K562 (cell line): Measurements from ENCODE around the gene APOBEC3G. TPM values are rescaled to one million over a fixed set of nuclear protein-coding genes. Genes with fewer than 3 reads are reported as not detected.

Experiments
- ADNP ChIP-seq: fragments of 200-800 bp; sonication (Bioruptor generic); IDR thresholded peaks from 2 replicates; pipeline ENCODE4 v1.6.1; 2016; ENCODE audit warnings: missing genetic modification characterization, missing compliant biosample characterization
- CBFA2T2 ChIP-seq: fragments of 450-650 bp; conservative IDR thresholded peaks from 2 replicates; pipeline ENCODE4 v1.6.1; 2017; ENCODE audit warnings: mild to moderate bottlenecking
- CHD7 ChIP-seq: fragments of 200-600 bp; sonication (generic); IDR thresholded peaks from one replicate; pipeline ENCODE4 v1.6.1; 2012; ENCODE audit warnings: mild to moderate bottlenecking, low read depth, low read length, inconsistent platforms
- CREB3 ChIP-seq: fragments of 450-650 bp; conservative IDR thresholded peaks from 2 replicates; pipeline ENCODE4 v1.6.1; 2016; ENCODE audit warnings: missing genetic modification characterization, low read depth, mild to moderate bottlenecking, missing compliant biosample characterization, moderate library complexity
- E2F3 ChIP-seq: fragments of 250-450 bp; sonication (Bioruptor Pico); IDR thresholded peaks from 2 replicates; pipeline ENCODE4 v1.4.0; 2020; ENCODE audit warnings: mild to moderate bottlenecking
- FOXA1 ChIP-seq: fragments of 450-650 bp; IDR thresholded peaks from 2 replicates; pipeline ENCODE4 v1.6.1; 2016; ENCODE audit warnings: mild to moderate bottlenecking, borderline replicate concordance
- HCFC1 ChIP-seq: IDR thresholded peaks from 2 replicates; pipeline ENCODE4 v1.6.1; 2012; ENCODE audit warnings: low read depth, low read length, improper control_type of control experiment
- RBBP5 ChIP-seq: fragments of 200-600 bp; sonication (generic); IDR thresholded peaks from 2 replicates; pipeline ENCODE4 v1.6.1; 2012; ENCODE audit warnings: borderline replicate concordance, mild to moderate bottlenecking, low read length, control low read depth, inconsistent platforms; ENCODE audit not compliant: insufficient read depth, poor library complexity, severe bottlenecking
- TARDBP ChIP-seq: fragments of 450-650 bp; IDR thresholded peaks from 2 replicates; pipeline ENCODE4 v1.6.1; 2016
- ZNF780A ChIP-seq: fragments of 250-450 bp; sonication (Bioruptor Pico); IDR thresholded peaks from 2 replicates; pipeline ENCODE4 v1.5.0; 2021; ENCODE audit warnings: mild to moderate bottlenecking
- polyA plus RNA-seq, 8 experiments: library from polyadenylated mRNA; depleted of rRNA in 4 of 8; stranded (reverse) in 5 of 8; unstranded in 3 of 8; fragments of >200 nt; fragmentation: Nextera tagmentation in 2 of 8; fragmentation: Illumina TruSeq in 1 of 8; extraction: Ambion mirVana in 2 of 8; extraction: Trizol in 1 of 8; gene quantifications; 2 replicates each; pipeline versions ENCODE4 v1.2.1 to v1.2.3, GENCODE V29; 2011 to 2014; ENCODE audit warnings: inconsistent platforms in 1 of 8, missing spikeins in 1 of 8
- total RNA-seq, 7 experiments: library from RNA; depleted of rRNA in 6 of 7; stranded (reverse); fragments of >200 nt in 6 of 7; fragmentation: Illumina TruSeq in 2 of 7; extraction: Trizol in 2 of 7; gene quantifications; 2 replicates each; pipeline versions ENCODE4 v1.2.1 to v1.2.3, GENCODE V29; 2011 to 2021; ENCODE audit warnings: low replicate concordance in 1 of 7
- TF ChIP-seq, protein P1 (sequence below): fragments of 450-650 bp; IDR thresholded peaks from 2 replicates; pipeline ENCODE4 v1.6.1; 2018; ENCODE audit warnings: mild to moderate bottlenecking, low read depth; ENCODE audit not compliant: partially characterized antibody
- TF ChIP-seq, protein P2 (sequence below): fragments of 250-450 bp; sonication (Bioruptor Pico); IDR thresholded peaks from 2 replicates; pipeline ENCODE4 v1.4.0; 2020; ENCODE audit warnings: mild to moderate bottlenecking, moderate library complexity, borderline replicate concordance

APOBEC3G gene
- total and polyA plus RNA-seq, 9 of the 15 experiments (the other 6 are each of a cell fraction or from before 2014, with no cell fraction given) = 5.2 to 20.8 (median 11.4) TPM

- no peak for TF ChIP-seq ADNP (tag)
- TF ChIP-seq, protein P1, sequence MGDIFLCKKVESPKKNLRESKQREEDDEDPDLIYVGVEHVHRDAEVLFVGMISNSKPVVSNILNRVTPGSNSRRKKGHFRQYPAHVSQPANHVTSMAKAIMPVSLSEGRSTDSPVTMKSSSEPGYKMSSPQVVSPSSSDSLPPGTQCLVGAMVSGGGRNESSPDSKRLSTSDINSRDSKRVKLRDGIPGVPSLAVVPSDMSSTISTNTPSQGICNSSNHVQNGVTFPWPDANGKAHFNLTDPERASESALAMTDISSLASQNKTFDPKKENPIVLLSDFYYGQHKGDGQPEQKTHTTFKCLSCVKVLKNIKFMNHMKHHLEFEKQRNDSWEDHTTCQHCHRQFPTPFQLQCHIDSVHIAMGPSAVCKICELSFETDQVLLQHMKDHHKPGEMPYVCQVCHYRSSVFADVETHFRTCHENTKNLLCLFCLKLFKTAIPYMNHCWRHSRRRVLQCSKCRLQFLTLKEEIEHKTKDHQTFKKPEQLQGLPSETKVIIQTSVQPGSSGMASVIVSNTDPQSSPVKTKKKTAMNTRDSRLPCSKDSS = no peak
- TF ChIP-seq E2F3 (CRISPR knock-in tag) = 0 out of 2 replicates have a peak, but pooled peaks have one; percentile 44
- no peak for TF ChIP-seq CHD7
- TF ChIP-seq HCFC1 = no peak
- TF ChIP-seq FOXA1 = no peak
- TF ChIP-seq CBFA2T2 = no peak
- TF ChIP-seq TARDBP = no peak
- TF ChIP-seq ZNF780A = no peak
- TF ChIP-seq CREB3 (tag) = peak; percentile 94
- TF ChIP-seq RBBP5 = no peak
- TF ChIP-seq, protein P2, sequence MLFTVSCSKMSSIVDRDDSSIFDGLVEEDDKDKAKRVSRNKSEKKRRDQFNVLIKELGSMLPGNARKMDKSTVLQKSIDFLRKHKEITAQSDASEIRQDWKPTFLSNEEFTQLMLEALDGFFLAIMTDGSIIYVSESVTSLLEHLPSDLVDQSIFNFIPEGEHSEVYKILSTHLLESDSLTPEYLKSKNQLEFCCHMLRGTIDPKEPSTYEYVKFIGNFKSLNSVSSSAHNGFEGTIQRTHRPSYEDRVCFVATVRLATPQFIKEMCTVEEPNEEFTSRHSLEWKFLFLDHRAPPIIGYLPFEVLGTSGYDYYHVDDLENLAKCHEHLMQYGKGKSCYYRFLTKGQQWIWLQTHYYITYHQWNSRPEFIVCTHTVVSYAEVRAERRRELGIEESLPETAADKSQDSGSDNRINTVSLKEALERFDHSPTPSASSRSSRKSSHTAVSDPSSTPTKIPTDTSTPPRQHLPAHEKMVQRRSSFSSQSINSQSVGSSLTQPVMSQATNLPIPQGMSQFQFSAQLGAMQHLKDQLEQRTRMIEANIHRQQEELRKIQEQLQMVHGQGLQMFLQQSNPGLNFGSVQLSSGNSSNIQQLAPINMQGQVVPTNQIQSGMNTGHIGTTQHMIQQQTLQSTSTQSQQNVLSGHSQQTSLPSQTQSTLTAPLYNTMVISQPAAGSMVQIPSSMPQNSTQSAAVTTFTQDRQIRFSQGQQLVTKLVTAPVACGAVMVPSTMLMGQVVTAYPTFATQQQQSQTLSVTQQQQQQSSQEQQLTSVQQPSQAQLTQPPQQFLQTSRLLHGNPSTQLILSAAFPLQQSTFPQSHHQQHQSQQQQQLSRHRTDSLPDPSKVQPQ = no peak
Measured at GRCh38 chr22:39108487-39108886, 31.4 kb downstream of the APOBEC3G start (continued).
